HEK293T (cell line): ENCODE measurements around the gene ZDHHC1.

Source experiments
- ARNT ChIP-seq: fragments of 450-650 bp; IDR thresholded peaks from 2 replicates; pipeline ENCODE4 v1.6.1; 2017; ENCODE audit warnings: mild to moderate bottlenecking
- BHLHE40 ChIP-seq: fragments of 450-650 bp; IDR thresholded peaks from 2 replicates; pipeline ENCODE4 v1.6.1; 2016; ENCODE audit warnings: mild to moderate bottlenecking, moderate library complexity, borderline replicate concordance
- FOXK2 ChIP-seq: fragments of 450-650 bp; IDR thresholded peaks from 2 replicates; pipeline ENCODE4 v1.6.1; 2016; ENCODE audit warnings: mild to moderate bottlenecking
- NFRKB ChIP-seq: fragments of 450-650 bp; IDR thresholded peaks from 2 replicates; pipeline ENCODE4 v1.6.1; 2016; ENCODE audit warnings: mild to moderate bottlenecking, moderate library complexity
- SP1 ChIP-seq: fragments of 450-650 bp; IDR thresholded peaks from 2 replicates; pipeline ENCODE4 v1.6.1; 2017
- SUZ12 ChIP-seq: fragments of 450-650 bp; IDR thresholded peaks from 2 replicates; pipeline ENCODE4 v1.6.1; 2016; ENCODE audit warnings: mild to moderate bottlenecking

DNA sequence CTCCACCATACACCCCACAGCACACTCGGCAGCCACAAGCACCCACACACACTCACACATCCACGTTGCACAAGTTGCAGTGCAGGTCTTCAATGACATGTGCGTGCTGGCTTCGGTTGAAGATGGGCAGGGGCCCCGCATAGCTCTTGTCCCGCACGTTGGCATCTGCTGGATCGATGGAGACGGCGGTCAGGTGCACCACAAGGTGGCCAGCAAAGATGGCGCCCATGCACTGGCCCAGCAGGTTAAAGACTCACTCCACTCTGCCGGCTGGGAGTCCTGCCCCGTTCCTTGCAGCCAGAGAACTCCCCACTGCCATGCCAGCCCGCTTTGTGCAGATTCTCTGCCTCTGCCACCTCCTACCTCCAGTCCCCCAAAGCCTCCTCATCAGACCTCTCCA, 15.4 kb downstream of the ZDHHC1 start:
- TF ChIP-seq SUZ12 = no peak
- TF ChIP-seq SP1 = no peak
- no peak for TF ChIP-seq FOXK2
- TF ChIP-seq BHLHE40 = no peak
- no peak for TF ChIP-seq NFRKB
- TF ChIP-seq ARNT = no peak
